H1 (cell line): ENCODE results near the gene ATM. TPM values are rescaled to one million over a fixed set of nuclear protein-coding genes. Genes with fewer than 3 reads are reported as not detected.

ENCODE experiments used
- CTCF ChIA-PET: fragments of 300-600 bp; sonication (Branson Sonifier 250); formaldehyde crosslinking; loops from one replicate; lab custom pipeline; 2021; ENCODE audit not compliant: partially characterized antibody; lab: Charles Lee
- POLR2A ChIA-PET: fragments of 300-600 bp; sonication (Branson Sonifier 250); formaldehyde crosslinking; loops from one replicate; lab custom pipeline; 2021; ENCODE audit warnings: inconsistent platforms; ENCODE audit not compliant: partially characterized antibody; lab: Charles Lee
- DNase-seq, 2 experiments: peaks; one replicate each; pipeline versions ENCODE4 v3.0.0 to v3.0.0-alpha.2; 2010 to 2022; ENCODE audit warnings: low spot score in 2 of 2, low read depth in 1 of 2, mixed read lengths in 1 of 2
- FAIRE-seq: peaks from 2 replicates; lab custom pipeline; 2011; peaks lifted over from hg19 to GRCh38; lab: Jason Lieb, UNC
- H2AFZ ChIP-seq: 2 replicates; pipeline ENCODE4 v1.8.1; 2012; ENCODE audit warnings: low read length, inconsistent platforms
- H2AK5ac ChIP-seq: 2 replicates; pipeline ENCODE4 v1.6.1; 2013; ENCODE audit warnings: low read depth, low read length
- H2BK120ac ChIP-seq: replicated peaks from 2 replicates; pipeline ENCODE3; 2013; ENCODE audit warnings: low read depth, low read length, inconsistent platforms
- H2BK12ac ChIP-seq: 2 replicates; pipeline ENCODE4 v1.6.1; 2013; ENCODE audit warnings: low read depth, low read length
- H2BK15ac ChIP-seq: 2 replicates; pipeline ENCODE4 v1.6.1; 2013; ENCODE audit warnings: low read length
- H2BK20ac ChIP-seq: 2 replicates; pipeline ENCODE4 v1.6.1; 2013; ENCODE audit warnings: low read length
- H2BK5ac ChIP-seq: 2 replicates; pipeline ENCODE4 v1.6.1; 2013; ENCODE audit warnings: low read depth, low read length
- H3K14ac ChIP-seq: 2 replicates; pipeline ENCODE4 v1.6.1; 2013; ENCODE audit warnings: inconsistent platforms; ENCODE audit not compliant: insufficient read length
- H3K18ac ChIP-seq: 2 replicates; pipeline ENCODE4 v1.6.1; 2013; ENCODE audit warnings: low read length; ENCODE audit errors: extremely low read depth
- H3K23ac ChIP-seq: 2 replicates; pipeline ENCODE4 v1.6.1; 2013; ENCODE audit warnings: inconsistent platforms; ENCODE audit not compliant: insufficient read length
- H3K23me2 ChIP-seq: 2 replicates; pipeline ENCODE4 v1.6.1; 2013; ENCODE audit warnings: low read depth, low read length
- H3K27ac ChIP-seq: 2 replicates; pipeline ENCODE4 v1.6.1; 2011; ENCODE audit warnings: low read depth, low read length, inconsistent platforms
- H3K27me3 ChIP-seq, 4 experiments: replicated peaks in 1 of 4; 1 replicate in 1 of 4; 2 replicates in 3 of 4; pipeline versions ENCODE4 v1.6.1 to v1.8.1; 2011 to 2013; ENCODE audit warnings: low read length in 3 of 4, mild to moderate bottlenecking in 3 of 4, inconsistent platforms in 2 of 4, mixed read lengths in 2 of 4, moderate library complexity in 1 of 4; ENCODE audit not compliant: control insufficient read depth in 3 of 4, insufficient read depth in 3 of 4; ENCODE audit errors: extremely low read depth in 1 of 4
- H3K36me3 ChIP-seq, 4 experiments: 2 replicates each; pipeline versions ENCODE4 v1.6.1 to v1.8.1; 2011 to 2013; ENCODE audit warnings: mild to moderate bottlenecking in 4 of 4, low read length in 3 of 4, moderate library complexity in 2 of 4, control low read depth in 1 of 4, inconsistent platforms in 1 of 4; ENCODE audit not compliant: insufficient read depth in 4 of 4, control insufficient read depth in 2 of 4
- H3K4ac ChIP-seq: replicated peaks from 2 replicates; pipeline ENCODE3; 2013; ENCODE audit warnings: low read length, low read depth, mixed read lengths, inconsistent platforms; ENCODE audit not compliant: insufficient read length
- H3K4me1 ChIP-seq, 4 experiments: replicated peaks in 1 of 4; 1 replicate in 1 of 4; 2 replicates in 3 of 4; pipeline versions ENCODE4 v1.6.1 to v1.8.1; 2011 to 2013; ENCODE audit warnings: low read length in 3 of 4, inconsistent platforms in 2 of 4, mixed read lengths in 1 of 4; ENCODE audit not compliant: insufficient read depth in 4 of 4, control insufficient read depth in 3 of 4
- H3K4me2 ChIP-seq, 2 experiments: 2 replicates each; pipeline versions ENCODE4 v1.6.1 to v1.8.1; 2011 to 2013; ENCODE audit warnings: low read depth in 2 of 2, low read length in 2 of 2, control low read depth in 1 of 2, inconsistent platforms in 1 of 2, mild to moderate bottlenecking in 1 of 2; ENCODE audit not compliant: insufficient read depth in 1 of 2
- H3K4me3 ChIP-seq, 4 experiments: fragments of 200-600, 300-600 bp in 1 of 4; sonication (generic), shearing (Covaris generic), sonication (Bioruptor Twin) in 1 of 4; 2 replicates each; pipeline versions ENCODE4 v1.5.1 to v1.8.1; 2011 to 2016; ENCODE audit warnings: low read length in 4 of 4, low read depth in 3 of 4, control low read depth in 2 of 4, inconsistent platforms in 2 of 4, mild to moderate bottlenecking in 2 of 4, mixed read lengths in 1 of 4, moderate library complexity in 1 of 4; ENCODE audit not compliant: insufficient read depth in 2 of 4; ENCODE audit errors: extremely low read depth in 1 of 4
- H3K56ac ChIP-seq: replicated peaks from 2 replicates; pipeline ENCODE3; 2013; ENCODE audit warnings: low read depth, mild to moderate bottlenecking, mixed read lengths, low read length, inconsistent platforms; ENCODE audit not compliant: insufficient read length
- H3K79me1 ChIP-seq: 2 replicates; pipeline ENCODE4 v1.6.1; 2013; ENCODE audit warnings: low read depth, low read length, control low read depth
- H3K79me2 ChIP-seq, 2 experiments: 2 replicates each; pipeline versions ENCODE4 v1.6.1 to v1.8.1; 2012 to 2013; ENCODE audit warnings: low read length in 2 of 2, mild to moderate bottlenecking in 2 of 2, inconsistent platforms in 1 of 2; ENCODE audit not compliant: insufficient read depth in 2 of 2, control insufficient read depth in 1 of 2
- H3K9ac ChIP-seq, 4 experiments: replicated peaks in 1 of 4; 1 replicate in 1 of 4; 2 replicates in 3 of 4; pipeline versions ENCODE4 v1.6.1 to v1.8.1; 2011 to 2013; ENCODE audit warnings: low read depth in 3 of 4, low read length in 3 of 4, control low read depth in 2 of 4, mild to moderate bottlenecking in 2 of 4, moderate library complexity in 2 of 4, inconsistent platforms in 1 of 4; ENCODE audit errors: extremely low read depth in 1 of 4
- H3K9me3 ChIP-seq, 2 experiments: 2 replicates each; pipeline versions ENCODE4 v1.6.1 to v1.8.1; 2012 to 2013; ENCODE audit warnings: mild to moderate bottlenecking in 2 of 2, moderate library complexity in 2 of 2, control low read depth in 1 of 2, inconsistent platforms in 1 of 2, low read depth in 1 of 2, low read length in 1 of 2, mixed read lengths in 1 of 2; ENCODE audit not compliant: insufficient read depth in 2 of 2
- H4K20me1 ChIP-seq, 2 experiments: replicated peaks in 1 of 2; 2 replicates each; pipeline versions ENCODE3 to v1.8.1; 2011 to 2013; ENCODE audit warnings: inconsistent platforms in 2 of 2, low read length in 2 of 2, mild to moderate bottlenecking in 1 of 2; ENCODE audit not compliant: insufficient read depth in 2 of 2, control insufficient read depth in 1 of 2
- H4K5ac ChIP-seq: 2 replicates; pipeline ENCODE4 v1.6.1; 2013; ENCODE audit warnings: low read length, low read depth, mixed read lengths, inconsistent platforms; ENCODE audit not compliant: insufficient read length
- H4K8ac ChIP-seq: 2 replicates; pipeline ENCODE4 v1.8.0; 2013; ENCODE audit warnings: mild to moderate bottlenecking, moderate library complexity, low read length, inconsistent platforms; ENCODE audit not compliant: insufficient read depth; ENCODE audit errors: extremely low read depth
- H4K91ac ChIP-seq: replicated peaks from 2 replicates; pipeline ENCODE3; 2013; ENCODE audit warnings: low read length, mixed read lengths, inconsistent platforms; ENCODE audit not compliant: insufficient read length
- BACH1 ChIP-seq: IDR thresholded peaks from 2 replicates; pipeline ENCODE4 v1.6.1; 2012; ENCODE audit warnings: low read length, improper control_type of control experiment
- CHD2 ChIP-seq: IDR thresholded peaks from 2 replicates; pipeline ENCODE4 v1.6.1; 2012; ENCODE audit warnings: low read length, improper control_type of control experiment
- CTBP2 ChIP-seq: IDR thresholded peaks from 2 replicates; pipeline ENCODE4 v1.7.0; 2011; ENCODE audit warnings: borderline replicate concordance, mild to moderate bottlenecking, moderate library complexity, mixed read lengths, low read length; ENCODE audit not compliant: insufficient read depth, insufficient read length
- E2F6 ChIP-seq: IDR thresholded peaks from 2 replicates; pipeline ENCODE4 v1.6.1; 2012; ENCODE audit warnings: inconsistent platforms
- JUND ChIP-seq: IDR thresholded peaks from 2 replicates; pipeline ENCODE4 v1.6.1; 2011; ENCODE audit warnings: mild to moderate bottlenecking, improper control_type of control experiment, low read length
- KDM4A ChIP-seq: IDR thresholded peaks from one replicate; pipeline ENCODE4 v1.7.1; 2012; ENCODE audit warnings: low read depth, mild to moderate bottlenecking, moderate library complexity, low read length, inconsistent platforms; ENCODE audit not compliant: severe bottlenecking
- KDM5A ChIP-seq: fragments of 200-600 bp; IDR thresholded peaks from 2 replicates; pipeline ENCODE4 v1.7.1; 2012; ENCODE audit warnings: mild to moderate bottlenecking, low read length, inconsistent platforms, mixed read lengths
- MAX ChIP-seq: IDR thresholded peaks from 2 replicates; pipeline ENCODE4 v1.6.1; 2012; ENCODE audit warnings: inconsistent platforms
- PHF8 ChIP-seq: fragments of 200-600 bp; sonication (generic); conservative IDR thresholded peaks from 2 replicates; pipeline ENCODE4 v1.7.1; 2012; ENCODE audit warnings: low read depth, mild to moderate bottlenecking, inconsistent platforms, low read length, moderate library complexity
- POLR2A ChIP-seq, 2 experiments: IDR thresholded peaks; 1 replicate in 1 of 2; 2 replicates in 1 of 2; pipeline ENCODE4 v1.6.1; 2011; ENCODE audit warnings: low read depth in 2 of 2, low read length in 2 of 2, mild to moderate bottlenecking in 2 of 2; ENCODE audit errors: control extremely low read depth in 1 of 2
- POLR2AphosphoS5 ChIP-seq: IDR thresholded peaks from 2 replicates; pipeline ENCODE4 v1.6.1; 2011; ENCODE audit warnings: low read depth, low read length
- SIX5 ChIP-seq: IDR thresholded peaks from 2 replicates; pipeline ENCODE4 v1.6.1; 2011; ENCODE audit warnings: mild to moderate bottlenecking, low read depth, low read length
- SP4 ChIP-seq: IDR thresholded peaks from 2 replicates; pipeline ENCODE4 v1.6.1; 2012; ENCODE audit warnings: low read length, inconsistent platforms
- TAF1 ChIP-seq: IDR thresholded peaks from 2 replicates; pipeline ENCODE4 v1.6.1; 2011; ENCODE audit warnings: mild to moderate bottlenecking, low read depth, low read length
- YY1 ChIP-seq: IDR thresholded peaks from 2 replicates; pipeline ENCODE4 v1.6.1; 2011; ENCODE audit warnings: low read depth, mild to moderate bottlenecking, low read length
- WGBS, 2 experiments: shearing (Covaris generic) in 1 of 2; methylation state at CpG; one replicate each; pipeline versions ENCODE4 v1.1.6 to v1.1.7; 2013 to 2015; ENCODE audit warnings: low lambda C conversion rate in 2 of 2, mixed read lengths in 2 of 2, inconsistent platforms in 1 of 2, low coverage in 1 of 2, missing lambda C conversion rate in 1 of 2; ENCODE audit not compliant: insufficient replicate concordance in 2 of 2, insufficient coverage in 1 of 2, insufficient read length in 1 of 2; ENCODE audit errors: extremely low coverage in 1 of 2, missing lambda C conversion rate in 1 of 2; 5-methylcytosine and 5-hydroxymethylcytosine counted together
- polyA plus RNA-seq, 7 experiments: library from polyadenylated mRNA; depleted of rRNA in 3 of 7; stranded (reverse) in 5 of 7; unstranded in 2 of 7; fragments of >200 nt in 5 of 7; fragments of 200-250 nt in 2 of 7; gene quantifications; 1 replicate in 5 of 7; 2 replicates in 1 of 7; 4 replicates in 1 of 7; pipeline versions ENCODE4 v1.2.1 to v1.2.3, GENCODE V29; 2011 to 2013; ENCODE audit warnings: missing spikeins in 2 of 7, mixed read lengths in 2 of 7
- total RNA-seq: library from RNA; stranded (reverse); fragmentation: NEBNext Ultra II Directional; extraction: Animal tissue kit (Norgen Biotek cat#: 25700); gene quantifications from 2 replicates; pipeline ENCODE4 v1.2.1, GENCODE V29; 2021

ATM gene
- total and polyA plus RNA-seq, 2 of the 8 experiments (the other 6 are each of a cell fraction or from before 2014, with no cell fraction given): 14.9 to 55.4 TPM

GRCh38 chr11:108313444-108313843 is 90.6 kb downstream of the ATM start:
- no peak overlapping the region for H2BK5ac ChIP-seq
- ChIA-PET CTCF (no interaction called here), POLR2A (no interaction called here)
- H4K5ac ChIP-seq: no peak overlapping the region
- H3K4me1 ChIP-seq: no peaks in the 10 kb centered on the region
- H3K23me2 ChIP-seq: no peaks in the 10 kb centered on the region; the same call in 1 of the 2 replicates
- no peak overlapping the region for H2BK12ac ChIP-seq
- H3K18ac ChIP-seq: no peak overlapping the region
- H3K79me1 ChIP-seq: no peaks in the 10 kb centered on the region
- H3K14ac ChIP-seq: no peak overlapping the region
- TF ChIP-seq KDM5A: no peak
- no peak for TF ChIP-seq BACH1
- TF ChIP-seq JUND: no peak
- TF ChIP-seq SIX5: no peak
- TF ChIP-seq POLR2AphosphoS5: no peak
- no peak for TF ChIP-seq POLR2A (IDR thresholded peaks at IDR 0.05; ENCODE audit: control extremely low read depth in 1 of 2, low read depth in 2 of 2, low read length in 2 of 2)
- no peak for TF ChIP-seq PHF8
- no peak for TF ChIP-seq MAX
- no peak for TF ChIP-seq CTBP2
- no peak for TF ChIP-seq CHD2
- TF ChIP-seq YY1: no peak
- no peak for TF ChIP-seq SP4
- TF ChIP-seq E2F6: no peak
- no peak for TF ChIP-seq TAF1
- TF ChIP-seq KDM4A: no peak
- H2AFZ ChIP-seq: no peak overlapping the region
- H3K56ac ChIP-seq: no peak overlapping the region
- DNase-seq (no peak), FAIRE-seq (no peak)
- no peak overlapping the region for H3K23ac ChIP-seq
- no peak overlapping the region for H3K9ac ChIP-seq
- no peak overlapping the region for H2BK20ac ChIP-seq
- WGBS, 2 experiments: 88% methylated on average over 2 of the region's 2 CpGs; no CpG with 5 or more reads in 1 of the 2 experiments
- H3K27ac ChIP-seq: no peak overlapping the region
- no peak overlapping the region for H2BK120ac ChIP-seq
- H3K4me2 ChIP-seq: no peak overlapping the region
- H3K4me3 ChIP-seq: no peak overlapping the region
- H4K91ac ChIP-seq: no peak overlapping the region
- H2AK5ac ChIP-seq: no peak overlapping the region
- H3K27me3 ChIP-seq: no peaks in the 10 kb centered on the region
- no peak overlapping the region for H3K4ac ChIP-seq
- no peaks in the 10 kb centered on the region for H3K9me3 ChIP-seq
- H3K79me2 ChIP-seq: no peaks in the 10 kb centered on the region
- no peak overlapping the region for H4K8ac ChIP-seq
- H2BK15ac ChIP-seq: no peak overlapping the region
- no peaks in the 10 kb centered on the region for H4K20me1 ChIP-seq
- H3K36me3 ChIP-seq: peaks cover 4 to 43% (median 11%) of the 10 kb centered on the region in 4 experiments; a peak in 5 of 8 replicates
